CD4-positive, alpha-beta T cell treated with Interleukin-21 for 1 hour (primary cell): ENCODE measurements around the gene RAG1.

Experiments
- DNase-seq: peaks from one replicate; pipeline ENCODE4 v3.0.0-alpha.2; 2020

RAG1 gene

DNA sequence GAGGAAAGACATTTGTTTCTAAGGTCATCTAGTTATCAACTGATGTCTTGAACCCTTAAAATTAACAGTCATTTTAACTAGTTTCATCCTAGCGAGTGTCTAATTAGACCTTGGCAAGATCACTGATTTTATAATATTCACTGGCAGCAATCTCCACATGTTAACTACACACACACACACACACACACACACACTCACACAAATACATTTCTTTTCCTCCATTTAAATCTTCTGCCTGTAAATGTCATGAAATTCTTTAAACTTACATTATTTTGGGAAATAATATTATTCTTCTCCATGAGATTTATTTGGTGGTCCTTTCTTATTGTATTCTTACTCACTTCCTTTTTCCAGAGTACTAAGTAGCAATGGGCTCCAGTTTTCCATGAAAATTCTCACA is 23.6 kb downstream of the RAG1 start:
- DNase-seq, result no peak

DNA sequence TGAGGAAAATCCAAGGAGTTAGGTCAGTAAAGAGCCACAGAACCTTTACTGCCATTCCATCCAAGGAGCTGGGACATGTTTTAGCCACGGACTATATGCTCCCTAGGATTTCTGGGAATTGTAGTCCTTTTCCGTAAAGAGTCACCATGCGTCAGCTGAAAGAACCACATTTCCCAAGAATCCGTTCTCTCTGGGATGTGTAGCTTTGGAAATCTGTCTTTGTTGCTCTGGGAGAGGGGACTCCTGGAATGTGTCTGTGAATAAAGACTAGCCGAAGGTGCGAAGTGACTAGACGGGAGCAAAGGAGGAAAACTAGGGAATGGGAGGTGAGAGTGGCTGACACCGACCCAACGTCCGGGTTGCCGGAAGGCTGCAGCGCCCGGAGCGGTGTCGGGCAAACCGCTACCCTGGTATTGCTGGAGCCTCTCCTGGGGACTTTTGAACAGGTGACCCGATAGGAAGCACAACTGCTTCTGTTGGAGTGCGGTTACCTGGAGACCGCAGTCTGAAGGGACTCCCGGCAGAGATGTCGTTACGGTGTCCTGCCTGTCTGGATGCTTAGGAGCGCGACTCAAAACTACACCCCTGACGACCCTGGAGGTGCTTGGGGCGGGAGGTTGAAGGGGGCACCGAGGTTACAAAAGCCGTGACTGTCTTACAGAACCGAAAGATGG is 26.6 kb downstream of the RAG1 start, which contains the start of gene IFTAP:
Gene IFTAP, plus strand, starts transcription at position 187 of the 674 bp plus-strand sequence. CDS start 15,602 bp downstream, outside the sequence.
- peak; percentile 36 for DNase-seq

DNA sequence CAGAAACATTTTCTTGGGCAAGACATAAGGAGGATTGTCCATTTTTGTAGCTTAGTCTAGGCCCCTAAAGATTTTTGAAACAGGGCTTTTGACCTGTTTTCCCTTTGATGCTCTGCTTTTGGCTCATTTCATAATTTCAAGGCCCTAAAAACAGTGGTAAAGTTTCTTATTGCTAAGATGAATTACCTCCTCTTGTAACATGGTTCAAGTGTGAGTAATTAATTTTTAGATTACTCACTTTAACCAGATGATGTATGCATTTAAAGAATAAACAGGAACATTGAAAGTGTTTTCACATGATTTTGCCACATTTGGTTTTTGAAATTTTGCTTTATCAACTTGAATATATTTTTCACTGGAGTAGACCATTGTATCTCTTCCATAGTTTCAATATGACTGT is 29.1 kb downstream of the RAG1 start:
- no peak for DNase-seq

DNA sequence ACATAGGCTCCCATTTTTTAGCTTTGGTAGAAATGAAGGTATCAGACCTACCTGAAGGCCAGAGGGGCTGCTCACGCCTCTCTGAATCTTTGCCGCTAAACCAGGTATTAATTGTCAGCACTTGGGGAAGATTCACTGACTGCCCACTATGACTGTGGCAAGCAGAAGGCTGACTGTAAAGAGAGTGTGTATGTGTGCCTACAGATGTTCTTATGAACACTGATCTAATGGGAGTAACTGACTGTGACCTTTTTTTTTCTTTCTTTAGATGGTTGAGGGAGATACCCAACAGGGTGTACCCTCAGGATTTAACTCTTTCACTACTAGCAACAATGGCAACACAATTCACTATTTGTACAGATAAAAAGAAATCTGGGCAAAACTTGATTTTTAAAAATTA is 30.2 kb downstream of the RAG1 start, which contains the start of gene RAG2:
Gene RAG2, minus strand, starts transcription at position 186 of the 400 bp plus-strand sequence. CDS start 4,068 bp downstream, outside the sequence.
- DNase-seq, result no peak

DNA sequence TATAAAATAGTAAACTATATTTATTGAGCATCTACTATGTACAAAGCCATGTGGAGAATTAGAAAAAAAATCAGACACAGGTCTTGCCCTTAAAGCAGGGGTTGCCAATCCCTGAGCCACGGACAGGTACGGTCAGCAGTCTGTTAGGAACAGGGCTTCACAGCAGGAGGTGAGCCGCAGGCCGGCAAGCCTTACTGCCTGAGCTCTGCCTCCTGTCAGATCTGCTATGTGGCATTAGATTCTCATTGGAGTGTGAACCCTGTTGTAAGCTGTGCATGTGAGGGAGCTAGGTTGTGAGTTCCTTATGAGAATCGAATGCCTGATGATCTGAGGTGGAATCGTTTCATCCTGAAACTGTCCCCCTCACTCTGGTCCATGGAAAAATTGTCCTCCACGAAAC is 32.4 kb downstream of the RAG1 start:
- no peak for DNase-seq

DNA sequence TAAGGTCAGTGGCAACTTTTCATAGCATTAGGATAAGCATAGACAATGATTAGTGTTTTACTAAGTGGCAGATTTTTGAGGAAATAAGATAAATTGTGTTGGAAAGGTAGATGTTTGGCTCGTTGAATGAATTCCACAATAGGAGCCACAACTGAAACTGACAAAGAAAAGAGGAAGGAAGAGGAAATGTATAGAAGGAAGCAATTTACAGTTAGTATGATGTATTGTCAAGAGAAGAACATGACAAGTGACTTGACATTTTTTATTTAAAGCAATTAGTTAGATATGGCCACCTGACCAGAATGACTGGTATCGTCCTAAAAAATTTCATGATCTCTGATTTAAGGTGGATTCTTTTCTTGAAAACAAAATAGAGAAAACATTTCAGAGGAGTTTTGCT is 33.3 kb downstream of the RAG1 start:
- no peak for DNase-seq

DNA sequence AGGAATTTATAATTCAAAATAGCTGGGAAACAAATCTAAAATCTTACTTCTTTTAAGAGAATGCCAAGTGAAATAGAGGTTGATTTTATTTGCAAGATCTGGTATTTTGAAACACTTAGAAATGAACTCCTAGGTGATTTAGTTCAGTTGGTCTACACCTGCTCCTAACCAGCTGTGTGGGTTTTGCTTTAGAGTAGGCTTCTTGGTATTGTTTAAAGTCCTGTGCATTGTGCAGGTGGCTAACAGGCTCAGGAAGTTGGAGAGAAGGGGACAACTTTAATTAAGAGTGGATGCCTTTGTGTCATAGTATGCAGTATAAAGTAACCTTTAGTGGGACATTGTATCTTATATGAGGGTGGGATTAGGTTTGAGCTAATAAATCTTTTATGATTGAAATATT is 34.3 kb downstream of the RAG1 start:
- no peak for DNase-seq

DNA sequence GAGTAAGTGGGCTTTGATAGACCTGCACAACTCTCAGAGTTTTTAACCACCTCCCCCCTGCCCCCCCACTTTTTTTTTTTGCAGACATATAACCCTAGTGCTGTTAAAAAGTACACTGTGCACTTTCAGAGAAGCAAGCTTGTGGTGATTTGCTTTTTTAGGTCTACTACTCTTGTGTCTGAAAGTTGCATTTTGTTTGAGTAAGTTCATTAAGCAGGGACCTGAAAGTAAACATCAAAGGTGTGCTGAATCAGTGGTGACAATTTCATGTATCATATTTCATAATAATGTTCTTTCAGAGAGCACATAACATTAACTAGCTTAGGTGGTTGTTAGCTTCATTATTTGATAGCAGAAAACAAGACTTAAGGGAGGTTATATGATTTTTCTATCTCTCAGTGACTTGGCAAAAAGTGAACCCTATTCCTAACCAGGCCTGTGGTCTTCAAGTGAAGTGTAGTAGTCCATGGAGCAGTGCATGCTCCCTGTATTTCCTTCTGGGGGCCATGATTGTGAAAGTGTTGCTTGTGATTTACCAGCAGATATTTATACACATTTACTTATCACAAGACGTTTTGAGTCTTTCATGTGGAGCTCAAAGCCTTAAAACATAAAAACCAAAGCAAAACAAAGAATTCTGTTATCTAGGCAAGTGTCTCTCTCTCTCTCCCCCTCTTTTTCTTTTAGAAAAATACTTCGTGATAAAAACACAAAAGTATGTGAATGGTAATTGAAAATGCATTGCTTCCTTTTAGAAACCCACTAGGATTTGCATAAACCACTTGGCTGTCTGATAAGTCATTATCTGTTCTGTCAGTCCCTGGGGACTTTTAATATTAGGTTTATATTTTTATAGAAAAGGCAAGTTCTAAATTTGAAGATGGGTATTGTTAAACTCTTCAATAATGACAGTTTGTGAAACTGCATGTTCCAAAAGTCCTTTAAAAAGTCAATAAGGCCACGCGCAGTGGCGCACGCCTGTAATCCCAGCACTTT is 37.7 kb downstream of the RAG1 start:
- DNase-seq, result no peak

DNA sequence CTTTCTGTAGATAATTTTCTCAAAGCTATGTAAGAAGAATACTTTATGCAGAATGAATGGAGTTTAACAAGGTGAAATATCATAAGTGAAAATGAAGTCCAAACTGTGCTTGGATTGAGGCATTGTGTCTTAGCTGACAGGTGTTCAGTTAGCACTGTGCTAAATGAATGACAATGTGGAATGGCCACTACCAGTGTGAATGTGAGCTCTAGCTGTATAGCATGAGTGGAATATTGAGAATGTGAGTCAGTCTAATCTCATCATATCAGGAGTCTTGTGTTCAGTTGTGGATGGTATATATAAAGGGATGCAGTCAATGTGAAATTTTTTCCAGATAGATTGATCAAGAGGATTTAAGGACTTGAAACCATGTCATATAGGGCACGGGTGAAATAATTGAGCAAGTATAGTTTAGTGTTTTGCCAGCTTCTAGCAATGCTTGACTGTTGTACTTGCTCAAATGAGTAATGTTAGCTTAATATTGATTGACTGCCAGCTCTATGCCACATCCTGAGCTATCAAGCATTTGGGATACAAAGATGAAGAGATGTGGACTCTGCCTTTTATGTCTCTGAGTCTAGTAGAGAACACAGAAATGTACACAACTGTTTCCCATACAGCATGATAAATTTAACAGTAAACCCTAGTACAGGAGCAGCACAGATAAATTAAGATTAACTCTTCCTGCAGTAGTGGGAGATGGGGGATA is 40.8 kb downstream of the RAG1 start:
- DNase-seq, result no peak

DNA sequence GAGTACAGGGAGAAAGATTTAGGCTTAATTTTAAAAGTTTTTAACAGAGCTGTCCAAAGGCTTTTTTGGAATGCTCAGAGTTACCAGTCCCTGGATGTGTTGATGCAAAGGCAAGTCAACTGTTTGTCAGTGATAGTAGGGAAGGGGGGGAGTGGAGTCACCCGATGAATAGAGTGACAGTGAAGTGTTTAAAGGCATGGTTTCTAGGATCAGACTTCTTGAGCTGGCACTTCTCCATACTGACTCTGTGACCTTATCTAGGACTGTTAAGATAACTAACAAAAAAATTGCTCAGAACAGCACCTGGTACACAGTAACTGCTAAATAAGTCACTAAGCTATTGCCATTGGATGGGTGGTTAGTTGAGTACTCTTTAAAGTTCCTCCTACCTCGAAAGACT is 41.6 kb downstream of the RAG1 start:
- DNase-seq, result no peak

DNA sequence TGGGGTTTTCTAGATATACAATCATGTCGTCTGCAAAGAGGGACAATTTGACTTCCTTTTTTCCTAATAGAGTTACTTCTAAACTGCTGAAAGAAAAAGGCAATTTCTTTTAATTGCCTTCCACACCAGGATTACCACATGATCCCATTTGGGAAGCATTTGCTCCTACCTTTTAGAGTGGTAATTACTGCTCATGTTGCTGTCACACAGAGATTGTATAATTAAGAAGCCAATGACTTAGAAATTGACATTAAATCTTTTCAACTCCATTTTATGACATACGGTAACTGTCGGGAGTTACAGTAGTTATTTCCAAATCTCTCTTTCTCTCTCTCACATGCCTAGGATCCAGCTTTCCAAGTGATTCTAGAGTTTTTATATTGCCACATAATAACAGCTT is 48.0 kb downstream of the RAG1 start:
- DNase-seq, result no peak

DNA sequence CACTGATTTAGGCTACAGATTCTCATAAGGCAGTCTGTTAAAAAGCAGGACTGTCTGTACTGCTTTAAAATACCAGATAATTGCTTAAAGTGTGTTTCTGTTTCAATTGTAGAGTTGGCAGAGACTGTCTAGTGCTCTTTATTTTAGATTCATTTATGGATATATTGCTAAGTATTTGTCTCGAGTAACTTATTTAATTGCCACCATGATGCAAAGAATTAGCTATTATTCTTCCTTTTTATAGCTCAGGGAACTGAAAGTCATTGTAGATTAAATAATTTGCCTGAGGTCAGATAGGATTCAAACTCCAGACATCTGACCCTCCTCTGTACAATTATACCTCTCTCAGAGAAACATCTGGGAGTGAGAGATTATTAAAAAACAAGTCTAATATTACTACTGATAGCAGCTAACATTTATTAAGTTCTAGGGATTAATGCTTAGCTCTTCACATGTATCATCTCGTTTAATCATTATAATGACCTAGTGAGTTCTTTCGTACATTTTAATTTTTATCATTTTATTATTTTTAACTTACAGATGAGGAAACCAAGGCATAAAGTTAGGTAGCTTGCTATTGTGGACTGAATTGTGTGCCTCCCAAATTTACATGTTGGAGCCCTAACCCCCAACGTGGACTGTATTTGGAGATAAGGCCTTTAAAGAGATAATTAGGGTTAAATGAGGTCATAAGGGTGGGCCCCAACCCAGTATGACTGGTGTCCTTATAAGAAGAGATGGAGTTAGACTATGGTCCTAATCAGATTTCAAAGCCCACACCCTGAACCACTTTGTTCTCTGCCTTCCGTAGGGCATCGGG is 49.9 kb downstream of the RAG1 start:
- DNase-seq, result no peak

DNA sequence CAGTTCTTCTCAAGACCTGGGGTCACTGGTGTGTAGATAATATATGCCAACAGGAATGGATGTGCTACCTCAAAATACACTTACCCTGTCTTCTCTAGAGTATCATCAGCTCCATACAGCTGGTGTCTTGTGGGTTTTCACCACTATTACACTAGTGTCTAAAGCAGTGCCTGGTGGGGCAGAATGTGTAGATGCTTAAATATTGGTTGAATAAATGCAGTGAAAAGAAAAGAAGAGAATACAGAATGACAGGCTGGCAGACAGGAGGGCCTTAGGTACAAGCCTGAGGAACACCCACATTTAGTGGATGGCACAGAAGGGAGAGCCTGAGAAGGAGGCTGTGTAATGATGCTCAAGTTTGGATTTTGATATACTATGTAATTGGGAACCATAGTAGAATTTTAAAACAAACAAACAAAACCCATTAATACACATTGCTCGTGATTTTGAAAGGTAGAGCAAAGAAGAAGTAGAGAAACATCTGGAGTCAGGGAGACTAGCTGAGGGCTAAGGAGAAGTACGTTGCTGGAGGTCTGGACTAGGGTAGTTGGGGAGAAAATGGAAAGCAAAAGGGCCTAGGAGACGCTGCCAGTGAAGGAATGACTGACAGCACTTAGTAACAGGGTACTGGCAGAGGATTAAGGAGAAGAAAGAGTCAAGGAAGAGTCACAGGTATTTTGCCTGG is 50.7 kb downstream of the RAG1 start:
- DNase-seq, result no peak

DNA sequence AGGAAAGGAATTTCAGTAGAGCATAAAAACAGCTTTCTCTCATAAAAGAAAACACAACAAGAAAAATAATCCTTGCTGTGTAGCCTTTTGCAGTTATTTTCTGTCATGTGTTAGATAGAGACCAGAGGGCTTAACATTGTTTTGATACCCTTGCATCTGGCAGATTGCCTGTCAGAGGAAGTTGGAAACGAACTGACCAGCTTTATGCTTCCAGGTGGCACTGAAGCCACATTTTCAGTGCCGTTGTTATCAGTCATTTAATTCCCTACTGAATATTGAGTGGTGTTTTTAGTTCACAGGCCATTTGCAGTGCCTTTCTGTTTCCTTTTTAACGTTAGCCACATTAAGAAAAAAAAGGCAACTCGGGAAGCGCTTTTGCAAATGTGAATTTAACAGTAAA is 51.7 kb downstream of the RAG1 start:
- no peak for DNase-seq

DNA sequence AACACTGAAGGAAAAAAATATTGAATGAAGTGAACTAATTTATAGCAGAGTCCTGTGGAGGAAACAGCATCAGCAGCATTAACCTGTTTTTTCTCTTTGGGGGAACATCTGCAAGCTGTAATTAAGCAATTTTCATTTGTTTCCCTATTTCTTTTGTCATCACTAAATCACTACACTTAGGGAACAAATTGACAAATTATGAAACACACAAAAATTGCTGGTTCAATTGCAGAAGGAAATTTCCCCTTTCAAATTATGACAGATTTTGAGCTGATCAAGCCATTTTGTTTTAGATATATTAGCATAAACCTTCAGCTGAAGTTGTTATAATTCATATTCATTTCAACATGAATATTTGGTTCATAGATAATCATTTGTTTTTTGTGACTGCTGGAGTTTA is 52.4 kb downstream of the RAG1 start:
- DNase-seq, result no peak

DNA sequence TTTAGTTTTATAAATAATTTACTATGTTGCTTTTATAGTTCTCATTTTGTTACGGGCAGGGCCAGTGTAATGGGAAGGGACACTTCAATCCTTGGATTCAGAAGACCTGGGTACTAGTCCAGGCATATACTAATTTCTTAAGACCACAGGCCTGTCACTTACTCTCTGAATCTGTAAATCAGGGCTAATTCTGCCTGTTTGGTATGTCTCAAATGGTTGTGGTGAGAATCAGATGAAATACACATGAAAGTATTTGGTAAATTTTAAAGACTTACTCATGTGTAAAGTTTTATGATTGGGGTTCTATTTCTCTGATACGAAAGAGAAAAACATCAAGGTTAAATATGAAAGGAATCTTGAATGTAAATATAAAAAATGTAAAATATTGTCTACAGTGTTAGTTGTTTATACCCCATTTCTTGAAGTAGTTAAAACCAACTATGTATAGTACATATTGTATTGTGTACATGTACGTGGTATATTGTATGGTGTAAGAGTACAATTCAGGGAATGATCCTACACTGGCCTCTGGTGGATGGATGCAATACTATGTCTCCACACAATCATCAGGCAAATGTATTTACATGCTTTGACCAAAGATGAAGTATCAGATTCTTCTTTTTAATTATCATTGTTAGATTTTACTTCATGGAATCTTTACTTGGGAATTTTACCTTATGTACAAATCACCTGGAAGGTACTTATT is 54.8 kb downstream of the RAG1 start:
- peak; percentile 18 for DNase-seq

DNA sequence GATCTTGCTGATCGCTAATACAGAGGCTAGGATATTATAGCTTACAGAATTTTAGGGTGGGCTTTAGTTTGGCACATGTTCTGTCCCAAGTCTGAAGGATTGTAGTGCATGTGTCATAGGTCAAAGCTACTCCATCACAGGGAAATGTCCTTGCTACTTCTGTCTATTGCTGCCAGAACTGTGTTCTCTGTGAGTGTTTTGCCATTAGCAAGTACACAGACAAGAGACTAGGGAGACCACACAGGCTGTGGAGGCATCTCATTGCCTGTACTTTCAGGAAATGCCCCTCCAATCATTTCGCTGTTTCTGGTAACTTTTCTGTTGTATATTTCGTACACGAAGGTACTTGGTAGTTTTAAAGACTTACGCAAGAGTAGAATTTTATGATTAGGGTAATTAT is 55.7 kb downstream of the RAG1 start:
- no peak for DNase-seq

DNA sequence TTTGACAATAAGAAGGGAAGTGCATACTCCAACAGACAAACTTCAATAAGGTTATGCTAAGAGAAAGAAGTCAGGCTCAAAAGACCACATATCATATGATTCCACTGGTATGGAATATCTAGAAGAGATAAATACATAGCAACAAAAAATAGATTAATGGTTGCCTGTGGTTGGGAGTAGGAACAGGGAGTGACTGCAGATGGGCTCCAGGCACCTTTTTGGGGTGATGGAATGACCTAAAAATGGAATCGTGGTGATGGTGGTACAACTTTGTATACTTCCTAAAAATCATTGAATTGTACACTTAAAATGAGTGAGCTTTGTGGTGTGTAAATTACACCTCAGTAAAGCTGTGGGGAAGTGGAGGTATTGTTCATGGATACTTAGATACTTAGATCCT is 59.2 kb downstream of the RAG1 start:
- no peak for DNase-seq

DNA sequence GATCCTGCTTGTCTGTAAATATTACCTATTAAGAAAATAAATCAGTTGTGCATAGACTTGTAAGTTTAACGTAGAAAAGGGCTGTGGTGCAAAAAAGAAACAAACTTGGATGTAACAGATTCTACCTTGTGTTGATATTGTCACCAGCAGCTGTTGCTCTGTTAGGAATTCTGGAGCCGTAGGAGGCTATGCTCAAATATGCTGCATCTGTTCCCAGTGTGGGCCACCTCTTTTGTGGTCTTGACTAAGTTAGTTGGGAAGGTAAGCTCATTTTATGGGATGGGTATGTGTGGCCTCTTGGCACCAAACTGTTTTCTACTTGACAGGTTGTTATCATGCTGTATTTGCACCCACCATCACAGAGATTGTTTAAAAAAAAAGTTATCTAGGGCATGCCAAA is 59.7 kb downstream of the RAG1 start:
- DNase-seq, result no peak

DNA sequence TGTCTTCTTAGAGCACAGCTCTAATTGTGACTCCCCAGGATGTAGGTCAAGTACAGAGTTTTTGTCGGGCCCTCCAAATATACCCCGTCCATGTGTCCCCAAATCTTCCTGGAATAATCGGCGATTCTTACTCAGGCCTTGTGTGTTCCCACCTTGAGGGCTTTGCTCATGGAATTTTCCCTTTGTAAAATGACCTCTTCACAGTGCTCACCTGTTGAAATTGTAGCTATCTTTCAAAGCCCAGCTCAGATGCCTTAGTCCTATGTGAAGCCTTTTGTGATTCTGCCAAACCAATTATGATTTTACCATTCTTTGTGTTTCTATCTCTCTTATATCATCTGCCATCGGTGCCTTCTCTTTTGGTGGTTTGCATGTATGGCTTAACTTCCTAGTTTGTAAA is 60.3 kb downstream of the RAG1 start:
- no peak for DNase-seq

DNA sequence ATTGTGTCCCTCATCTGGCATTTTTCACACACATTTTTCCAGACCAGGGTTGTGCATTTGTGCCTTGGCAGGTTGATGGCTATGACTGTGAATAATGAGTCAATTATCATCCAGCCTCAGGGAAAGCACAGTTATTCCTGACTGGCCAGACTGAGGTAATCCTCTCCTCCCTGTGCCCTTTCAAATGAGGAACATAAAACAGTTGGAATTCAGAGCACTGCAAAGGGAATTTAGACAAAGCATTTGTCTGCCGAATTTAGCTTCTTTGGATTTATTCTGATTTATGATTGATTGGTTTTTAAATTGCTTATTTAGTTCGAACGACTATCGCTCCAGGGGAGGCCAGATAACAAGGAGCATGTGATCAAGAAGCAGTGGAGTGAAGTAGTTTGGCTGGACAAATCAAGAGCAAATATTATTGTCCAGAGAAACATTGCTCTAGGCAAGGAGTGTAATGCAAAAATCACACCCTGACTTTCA is 61.0 kb downstream of the RAG1 start:
- DNase-seq, result no peak
